GM18858 (cell line): Measurements from ENCODE around the gene PRMT7.

ENCODE experiments used
- ATAC-seq: cut with Tn5 transposase; IDR thresholded peaks from one replicate; pipeline ENCODE4 v1.9.1; 2021; ENCODE audit not compliant: unreplicated experiment

Gene PRMT7

DNA sequence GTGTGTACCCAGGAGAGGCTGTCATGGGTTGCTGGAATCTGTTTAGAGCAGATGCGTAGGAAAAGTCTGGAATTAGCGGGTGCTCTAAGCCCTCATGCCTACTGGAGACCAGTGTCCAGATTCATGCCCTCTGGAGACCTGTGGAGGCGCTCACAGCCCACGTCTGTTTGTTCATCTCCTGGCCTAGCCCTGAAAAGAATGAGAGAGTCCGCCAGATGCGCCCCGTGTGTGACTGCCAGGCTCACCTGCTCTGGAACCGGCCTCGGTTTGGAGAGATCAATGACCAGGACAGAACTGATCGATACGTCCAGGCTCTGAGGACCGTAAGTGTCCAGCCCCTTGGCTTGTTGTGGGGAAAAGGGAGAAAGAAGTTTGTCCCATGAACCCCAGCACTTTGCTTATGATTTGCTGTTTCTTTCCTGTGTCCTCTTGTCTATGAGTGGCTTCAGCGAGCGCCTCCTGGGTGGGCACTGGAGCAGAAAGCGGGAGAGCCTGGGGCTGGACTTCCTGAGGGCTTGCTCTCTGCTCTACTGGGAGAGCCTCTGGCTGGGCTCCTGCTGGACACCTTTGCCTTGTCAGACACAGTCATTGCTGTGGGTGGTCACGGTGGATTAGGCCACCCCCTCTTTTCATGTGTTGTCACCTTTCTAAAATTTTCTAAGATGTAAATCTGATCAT lies 35.3 kb downstream of the PRMT7 start:
- ATAC-seq = no peak

DNA sequence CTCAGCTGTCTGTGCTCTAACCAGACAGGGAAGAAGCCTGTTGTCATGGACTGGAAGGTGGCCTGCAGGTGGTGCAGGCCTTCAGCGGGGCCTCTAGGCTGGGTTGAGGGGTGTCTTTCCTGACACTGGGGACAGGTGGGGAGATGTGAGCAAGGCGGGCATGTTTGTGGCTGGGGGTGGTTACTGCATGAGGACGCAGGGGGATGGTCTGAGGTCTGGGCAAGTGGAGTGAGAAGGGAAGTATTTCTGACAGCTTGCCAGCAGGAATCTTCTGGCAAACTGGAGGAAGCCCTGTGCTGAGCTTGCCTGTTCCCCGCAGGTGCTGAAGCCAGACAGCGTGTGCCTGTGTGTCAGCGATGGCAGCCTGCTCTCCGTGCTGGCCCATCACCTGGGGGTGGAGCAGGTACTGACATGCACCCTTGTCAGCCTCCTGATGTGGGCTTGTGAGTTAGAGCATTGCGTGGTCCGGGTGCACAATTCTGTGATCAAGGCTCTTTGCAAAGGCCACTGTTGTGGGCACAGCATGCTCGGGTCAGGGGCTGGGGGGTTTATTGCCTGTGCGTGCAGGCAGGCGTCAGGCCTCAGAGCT lies 36.2 kb downstream of the PRMT7 start:
- no peak for ATAC-seq

DNA sequence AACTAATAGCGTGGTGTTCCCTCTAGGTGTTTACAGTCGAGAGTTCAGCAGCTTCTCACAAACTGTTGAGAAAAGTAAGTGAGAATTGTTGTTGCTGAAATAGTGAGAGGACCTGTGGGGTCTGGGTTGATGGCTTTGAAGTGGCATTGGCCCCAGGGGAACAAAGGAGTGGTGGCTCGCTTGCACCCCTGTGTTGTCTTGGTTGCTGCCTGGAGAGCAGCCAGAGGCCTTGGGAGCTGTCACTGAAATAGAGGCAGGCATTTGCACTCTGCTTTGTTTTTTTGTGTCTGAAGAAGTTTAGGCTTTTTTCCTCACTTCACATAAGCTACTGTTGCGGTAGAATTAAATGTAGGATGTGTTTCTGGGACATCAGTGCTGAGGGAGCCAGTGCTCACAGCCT lies 36.8 kb downstream of the PRMT7 start:
- ATAC-seq = no peak

DNA sequence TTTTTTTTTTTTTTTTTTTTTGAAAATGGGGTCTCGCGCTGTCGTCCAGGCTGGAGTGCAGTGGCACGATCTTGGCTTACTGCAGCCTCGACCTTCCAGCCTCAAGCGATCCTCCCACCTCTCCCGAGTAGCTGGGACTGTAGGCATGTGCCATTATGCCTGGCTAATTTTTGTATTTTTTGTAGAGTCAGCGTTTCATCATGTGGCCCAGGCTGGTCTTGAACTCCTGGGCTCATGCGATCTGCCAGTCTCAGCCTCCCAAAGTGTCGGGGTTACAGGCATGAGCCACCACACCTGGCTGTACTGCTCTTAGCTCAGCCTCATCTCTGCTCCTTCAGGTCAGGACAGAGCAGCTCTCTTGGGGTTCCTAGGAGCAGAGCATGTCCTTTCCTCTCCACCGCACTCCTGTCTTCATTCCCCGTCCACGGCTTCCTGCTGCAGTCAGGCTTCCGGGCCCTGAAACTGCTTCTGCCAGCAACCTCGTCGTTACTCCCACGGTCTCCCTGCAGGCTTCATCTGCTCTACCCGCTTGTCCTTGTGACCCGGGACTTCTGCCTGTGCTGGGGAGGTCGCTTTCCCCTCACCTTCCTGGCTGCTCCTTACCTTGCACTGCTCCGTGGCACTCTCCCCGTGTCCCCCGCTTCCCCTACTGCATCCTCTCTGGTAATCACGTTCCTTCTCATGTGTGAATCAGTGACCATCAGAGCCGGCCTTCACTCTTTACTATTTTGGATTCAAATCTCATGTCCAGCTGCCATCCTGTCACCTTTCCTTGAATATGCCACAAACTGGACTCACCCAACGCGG lies 38.0 kb downstream of the PRMT7 start:
- no peak for ATAC-seq

DNA sequence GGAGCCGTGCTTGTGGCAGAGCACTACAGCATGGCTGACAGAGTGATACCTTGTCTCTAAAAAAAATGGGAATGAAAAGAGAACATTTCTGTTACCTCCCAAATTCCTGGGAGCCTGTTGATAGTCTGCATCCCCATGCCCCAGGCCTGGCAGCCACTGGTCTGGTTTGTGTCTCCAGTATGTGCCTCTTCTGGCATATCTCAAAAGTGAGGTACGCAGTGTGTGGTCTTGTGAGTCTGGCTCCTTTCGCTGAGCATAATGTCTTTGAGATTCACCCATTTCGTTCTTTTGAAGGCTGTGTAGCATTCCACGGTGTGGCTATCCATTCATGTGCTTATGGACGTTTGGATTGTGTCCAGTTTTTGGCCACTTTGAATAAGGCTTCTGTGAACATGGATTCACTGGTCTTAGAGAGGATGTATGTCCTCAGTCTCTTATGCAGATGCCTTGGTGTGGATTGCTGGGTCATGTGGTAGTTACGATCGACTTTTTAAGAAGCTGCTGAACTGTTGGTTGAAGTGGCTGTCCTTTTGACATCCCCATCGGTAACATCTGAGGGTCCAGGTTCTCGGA lies 39.1 kb downstream of the PRMT7 start:
- ATAC-seq = no peak

DNA sequence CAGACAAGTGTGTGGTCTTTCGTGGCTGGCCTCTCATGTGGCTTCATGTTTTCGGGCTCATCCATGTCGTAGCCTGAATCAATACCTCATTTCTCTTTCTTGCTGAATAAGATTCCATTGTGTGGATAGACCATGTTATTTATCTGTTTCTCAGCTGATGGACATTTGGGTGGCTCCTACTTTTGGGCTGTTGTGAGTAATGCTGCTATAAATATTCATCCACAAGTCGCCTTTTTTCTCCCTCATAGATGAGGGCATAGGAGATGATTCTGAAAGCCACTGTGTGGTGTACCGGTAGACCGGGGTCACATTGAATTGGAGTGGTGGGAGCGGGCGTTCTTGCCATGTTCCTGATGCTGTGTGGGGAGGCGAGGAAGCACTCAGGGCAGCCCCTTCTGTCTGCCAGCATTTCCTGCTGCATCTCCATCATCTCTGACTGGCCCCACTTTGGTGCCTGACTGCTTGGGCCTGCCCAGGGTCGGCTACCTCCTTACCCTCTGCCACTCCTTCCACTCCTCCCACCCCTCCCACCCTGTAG lies 40.1 kb downstream of the PRMT7 start:
- no peak for ATAC-seq

DNA sequence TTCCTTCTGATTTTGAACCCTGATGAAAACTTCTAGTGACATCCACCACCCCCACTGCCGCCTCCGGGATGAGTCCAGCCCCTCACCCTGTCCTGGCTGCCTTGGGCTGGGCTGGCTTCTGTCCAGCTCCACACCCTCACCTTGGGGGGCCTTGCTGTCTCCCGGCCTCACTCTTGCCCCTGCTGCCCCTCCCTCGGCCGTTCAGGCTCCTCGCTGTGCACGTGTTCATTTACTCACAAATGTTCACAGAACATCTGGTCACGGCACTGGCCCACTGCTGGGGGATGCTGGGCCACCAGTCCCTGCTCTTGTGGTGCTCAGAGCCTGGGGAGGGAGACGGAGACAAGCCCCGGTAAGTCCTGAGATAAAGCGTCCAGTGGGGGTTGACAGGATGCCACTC lies 40.6 kb downstream of the PRMT7 start:
- ATAC-seq = no peak

DNA sequence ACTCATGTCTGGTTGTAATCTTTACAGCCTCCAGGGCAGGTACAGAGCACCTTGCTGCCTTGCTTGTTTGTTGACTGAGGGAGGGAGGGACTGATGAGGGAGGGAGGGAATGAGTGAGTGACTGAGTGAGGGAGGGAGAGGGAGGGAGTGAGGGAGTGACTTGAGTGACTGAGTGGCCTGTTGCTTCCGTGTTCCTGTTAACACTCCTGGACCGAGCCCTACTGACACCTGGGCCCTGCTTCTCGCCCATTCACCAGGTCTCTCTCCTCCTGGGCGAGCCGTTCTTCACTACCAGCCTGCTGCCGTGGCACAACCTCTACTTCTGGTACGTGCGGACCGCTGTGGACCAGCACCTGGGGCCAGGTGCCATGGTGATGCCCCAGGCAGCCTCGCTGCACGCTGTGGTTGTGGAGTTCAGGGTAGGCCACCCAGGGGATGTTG lies 41.2 kb downstream of the PRMT7 start:
- ATAC-seq = no peak

DNA sequence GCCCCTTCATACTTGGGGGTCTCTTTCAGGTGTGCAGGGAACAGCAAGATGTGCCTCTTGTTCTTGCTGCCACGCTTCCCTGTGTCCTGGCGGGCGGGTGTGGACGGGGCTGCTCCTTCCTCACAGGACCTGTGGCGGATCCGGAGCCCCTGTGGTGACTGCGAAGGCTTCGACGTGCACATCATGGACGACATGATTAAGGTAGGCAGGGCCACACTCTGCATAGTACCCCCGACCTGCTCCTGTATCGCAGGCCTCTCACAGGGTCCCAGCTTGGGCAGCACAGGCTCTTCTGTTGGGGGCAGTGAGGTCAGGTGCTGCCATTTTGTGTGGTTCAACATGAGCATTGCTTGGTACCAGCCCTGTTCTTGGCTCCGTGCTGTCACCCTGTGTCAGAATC lies 42.5 kb downstream of the PRMT7 start:
- no peak for ATAC-seq

DNA sequence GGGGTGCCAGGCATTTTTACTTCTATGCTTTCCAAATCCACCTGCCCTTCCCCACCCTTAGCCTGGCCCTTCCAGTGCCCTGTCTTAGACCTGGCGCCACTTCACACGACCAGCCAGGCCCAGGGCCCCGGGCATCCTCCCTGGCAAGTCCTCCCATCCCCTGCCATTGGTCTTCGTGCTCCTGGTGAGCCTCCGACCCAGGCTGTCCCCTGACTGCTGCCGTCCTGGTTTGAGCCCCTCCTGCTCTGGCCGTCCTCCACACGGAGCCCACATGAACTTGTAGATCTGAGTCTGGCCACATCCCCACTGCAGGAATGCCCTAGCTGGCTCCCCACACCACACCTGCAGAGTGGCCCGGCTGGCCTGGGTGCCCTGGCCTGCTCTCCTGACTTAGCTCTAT lies 44.0 kb downstream of the PRMT7 start:
- ATAC-seq = no peak

DNA sequence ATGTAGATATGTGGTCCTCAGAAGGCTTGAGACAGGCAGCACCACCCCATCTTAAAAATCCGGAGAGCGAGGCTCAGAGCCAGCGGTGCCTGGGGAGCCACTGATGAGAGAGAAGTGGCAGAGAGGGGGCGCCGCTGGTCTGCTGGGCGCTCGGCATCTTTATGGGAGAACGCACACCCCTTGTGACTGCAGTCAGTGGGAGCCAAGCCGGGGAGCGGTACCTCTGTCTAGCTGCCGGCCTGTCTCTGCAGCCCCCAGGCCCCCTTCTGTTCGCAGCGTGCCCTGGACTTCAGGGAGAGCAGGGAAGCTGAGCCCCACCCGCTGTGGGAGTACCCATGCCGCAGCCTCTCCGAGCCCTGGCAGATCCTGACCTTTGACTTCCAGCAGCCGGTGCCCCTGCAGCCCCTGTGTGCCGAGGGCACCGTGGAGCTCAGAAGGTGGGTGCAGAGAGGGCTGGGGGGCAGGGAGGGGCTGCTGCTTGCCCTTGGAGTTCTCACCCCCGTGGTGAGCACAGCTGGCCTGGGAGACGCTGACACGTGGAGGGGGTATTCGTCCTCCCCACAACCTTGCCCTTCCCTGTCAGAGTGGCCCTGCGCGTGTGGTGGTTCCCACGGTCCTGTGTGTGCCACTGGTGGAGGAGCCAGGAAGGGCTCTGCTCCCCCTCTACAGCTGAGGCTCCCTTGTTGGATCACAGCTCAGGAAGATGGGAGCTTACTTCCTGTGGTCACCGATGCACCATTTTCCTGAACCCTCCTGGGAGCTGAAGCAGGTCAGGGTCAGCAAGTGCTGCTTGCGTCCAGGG lies 44.8 kb downstream of the PRMT7 start:
- ATAC-seq = no peak

DNA sequence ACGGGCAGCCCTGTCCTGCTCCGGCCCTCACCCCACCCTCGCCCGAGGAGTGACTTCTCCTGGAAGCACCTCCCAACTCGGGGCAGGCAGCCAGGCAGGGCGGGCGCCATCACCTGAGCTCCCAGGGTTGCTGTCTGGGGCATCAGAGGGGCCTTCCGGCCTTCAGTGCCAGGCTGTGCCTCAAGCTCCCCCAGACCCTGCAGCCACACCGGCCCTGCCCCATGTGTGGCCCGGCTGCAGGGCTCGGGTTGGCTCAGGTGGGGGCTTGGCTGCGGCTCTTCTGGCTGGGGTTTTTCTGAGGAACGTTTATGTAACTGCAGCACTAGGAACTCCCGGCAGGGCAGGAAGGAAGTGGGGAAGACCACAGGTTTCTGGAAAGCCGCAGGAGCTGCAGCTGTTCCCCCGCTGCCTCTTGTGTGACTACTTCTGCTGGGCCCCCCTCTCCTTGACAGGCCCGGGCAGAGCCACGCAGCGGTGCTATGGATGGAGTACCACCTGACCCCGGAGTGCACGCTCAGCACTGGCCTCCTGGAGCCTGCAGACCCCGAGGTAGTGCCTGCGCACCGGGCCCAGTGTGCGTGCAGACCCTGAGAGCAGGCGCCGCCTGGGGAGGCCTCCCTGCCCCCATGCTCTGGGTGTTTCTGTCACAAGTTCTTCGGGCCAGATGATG lies 45.6 kb downstream of the PRMT7 start:
- peak; percentile 72 for ATAC-seq

DNA sequence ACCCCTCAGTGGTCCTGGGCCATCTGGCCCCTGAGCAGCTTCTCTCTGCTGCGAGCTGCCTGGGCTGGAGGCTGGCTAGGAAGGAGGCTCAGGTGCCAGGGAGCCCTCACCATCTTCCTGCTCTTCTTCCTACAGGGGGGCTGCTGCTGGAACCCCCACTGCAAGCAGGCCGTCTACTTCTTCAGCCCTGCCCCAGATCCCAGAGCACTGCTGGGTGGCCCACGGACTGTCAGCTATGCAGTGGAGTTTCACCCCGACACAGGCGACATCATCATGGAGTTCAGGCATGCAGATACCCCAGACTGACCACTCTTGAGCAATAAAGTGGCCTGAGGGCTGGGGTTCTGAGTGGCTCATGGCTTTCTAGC lies 46.1 kb downstream of the PRMT7 start:
- ATAC-seq = no peak

DNA sequence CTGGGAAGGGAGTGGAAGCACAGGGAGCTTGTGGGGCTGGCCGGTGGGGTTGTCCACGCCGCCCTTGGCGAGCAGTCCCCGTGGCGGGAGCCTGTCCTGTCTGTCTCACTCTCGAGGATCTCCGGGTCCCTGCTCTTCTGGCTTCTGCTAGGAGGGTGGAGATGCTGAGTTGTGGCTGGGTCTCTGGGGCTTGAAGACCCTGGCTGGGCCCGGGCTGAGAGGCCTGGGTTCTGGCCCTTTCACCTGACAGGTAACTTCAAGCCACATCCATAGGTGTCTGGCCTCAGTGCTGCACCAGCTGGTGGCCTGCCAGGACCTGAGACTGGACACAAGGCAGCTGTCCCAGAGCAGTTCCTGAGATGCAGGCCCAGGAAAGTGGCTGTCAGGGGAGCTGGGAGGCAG lies 46.7 kb downstream of the PRMT7 start:
- ATAC-seq = no peak

DNA sequence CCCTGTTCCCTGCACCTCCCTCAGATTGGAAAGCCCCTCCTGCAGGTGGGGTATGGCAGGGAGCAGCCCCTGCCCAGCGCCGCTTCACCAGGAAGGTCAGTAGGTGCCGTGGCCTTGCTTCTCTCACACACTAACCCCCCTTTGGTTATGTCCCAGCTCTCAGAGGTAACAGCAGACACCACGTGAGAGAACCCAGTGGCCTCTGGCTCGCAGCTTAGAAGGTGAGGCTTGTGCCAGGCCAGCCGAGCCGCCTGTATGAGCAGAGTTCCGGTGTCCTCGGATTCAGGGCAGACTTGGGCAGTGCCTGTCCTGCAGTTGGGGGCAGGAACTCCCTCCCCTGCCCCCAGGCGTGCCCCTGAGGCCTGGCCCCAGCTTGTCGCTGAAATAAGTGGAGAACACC lies 47.1 kb downstream of the PRMT7 start:
- no peak for ATAC-seq

DNA sequence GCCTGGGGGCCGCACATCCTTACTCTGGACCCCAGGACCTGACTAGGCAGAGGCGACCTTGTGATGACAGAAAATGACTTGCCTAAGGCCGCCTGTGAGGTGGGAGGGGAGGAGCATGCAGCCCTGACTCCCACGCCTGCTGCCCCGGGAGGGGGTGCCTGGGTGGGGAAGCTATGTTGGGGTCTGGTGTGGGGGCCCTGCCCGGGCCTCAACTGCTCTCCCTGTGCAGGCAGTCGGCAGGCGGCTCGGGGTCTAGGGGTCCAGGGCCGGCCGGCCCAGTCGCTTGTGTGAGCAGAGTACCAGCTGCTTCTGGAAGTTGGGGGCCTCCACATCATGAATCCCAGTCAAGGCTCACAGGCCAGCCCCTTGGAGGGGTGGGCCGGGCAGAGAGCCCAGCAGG lies 48.1 kb downstream of the PRMT7 start:
- no peak for ATAC-seq

DNA sequence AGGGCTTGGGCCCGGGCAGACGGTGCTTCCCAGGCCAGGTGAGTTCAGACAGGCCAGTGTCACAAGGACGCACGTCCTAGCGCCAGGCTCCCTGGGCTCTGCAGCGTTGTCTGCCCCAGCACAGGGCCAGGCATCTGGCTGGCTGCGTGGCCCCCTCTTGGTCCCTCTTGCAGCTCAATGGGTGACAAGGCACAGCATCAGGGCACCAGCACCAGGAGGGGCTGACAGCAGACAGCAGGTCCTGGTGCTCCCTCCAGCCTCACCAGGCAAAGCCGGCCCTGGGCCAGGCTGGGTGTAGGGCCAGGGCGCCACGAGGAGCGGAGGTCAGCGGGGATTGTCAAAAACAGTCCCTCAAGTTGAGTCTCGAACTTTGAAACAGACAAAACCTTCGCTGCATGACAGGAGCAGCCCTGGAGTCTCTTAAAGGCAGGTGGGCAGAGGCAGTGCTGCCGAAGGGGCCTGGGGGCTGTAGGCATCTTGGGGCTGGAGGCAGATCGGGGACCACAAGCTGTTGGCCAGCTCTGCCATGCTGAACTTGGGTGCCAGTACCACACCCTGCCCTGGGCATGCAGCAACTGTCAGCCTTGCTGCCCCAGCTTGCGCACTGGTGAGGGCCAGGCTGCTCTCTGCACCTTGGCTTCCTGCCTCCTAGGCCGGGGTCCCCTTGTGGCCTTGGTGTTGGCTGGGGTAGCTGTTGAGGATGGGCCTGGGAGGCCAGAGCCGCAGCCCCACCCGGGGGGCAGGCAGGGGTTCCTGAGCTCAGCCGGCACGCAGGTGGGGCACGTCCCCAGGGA lies 48.8 kb downstream of the PRMT7 start:
- no peak for ATAC-seq

DNA sequence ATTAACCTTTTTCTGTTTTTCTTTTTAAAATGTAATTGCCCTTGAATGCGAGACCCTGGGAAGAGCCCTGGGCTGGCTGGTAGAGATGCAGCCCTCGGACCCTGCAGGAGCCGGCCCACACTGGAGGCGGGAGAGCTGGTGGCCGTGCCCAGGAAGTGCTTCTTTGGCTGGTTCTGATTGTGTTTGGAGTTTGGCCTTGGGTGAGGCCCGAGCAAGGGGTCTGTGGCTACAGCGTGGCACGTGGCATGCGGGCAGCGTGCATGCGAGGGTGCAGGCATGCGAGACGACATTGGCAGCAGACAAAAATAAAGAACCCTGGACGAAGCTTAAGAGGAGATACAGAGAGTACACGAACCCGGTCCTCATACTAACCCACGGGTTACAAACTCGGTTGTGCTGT lies 49.7 kb downstream of the PRMT7 start:
- no peak for ATAC-seq

DNA sequence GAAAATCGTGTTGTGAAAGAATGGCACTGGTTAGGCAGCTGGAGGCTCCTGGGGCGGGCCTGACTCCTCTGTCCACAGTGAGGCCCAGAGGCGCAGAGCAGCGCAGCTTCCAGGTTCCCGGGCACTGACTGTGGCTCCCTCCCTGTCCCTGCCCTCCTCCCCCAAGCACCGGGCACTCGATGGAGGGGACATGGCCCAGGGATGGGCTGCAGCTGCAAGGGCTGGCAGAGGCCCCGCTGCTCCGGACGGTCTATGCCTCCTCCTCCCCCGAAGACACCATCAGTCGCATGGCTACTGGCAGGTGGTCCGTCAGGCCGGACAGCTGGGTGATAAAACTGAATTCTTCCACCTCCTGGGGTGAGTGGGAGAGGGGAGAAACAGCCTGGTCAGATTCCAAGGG lies 50.1 kb downstream of the PRMT7 start:
- no peak for ATAC-seq

DNA sequence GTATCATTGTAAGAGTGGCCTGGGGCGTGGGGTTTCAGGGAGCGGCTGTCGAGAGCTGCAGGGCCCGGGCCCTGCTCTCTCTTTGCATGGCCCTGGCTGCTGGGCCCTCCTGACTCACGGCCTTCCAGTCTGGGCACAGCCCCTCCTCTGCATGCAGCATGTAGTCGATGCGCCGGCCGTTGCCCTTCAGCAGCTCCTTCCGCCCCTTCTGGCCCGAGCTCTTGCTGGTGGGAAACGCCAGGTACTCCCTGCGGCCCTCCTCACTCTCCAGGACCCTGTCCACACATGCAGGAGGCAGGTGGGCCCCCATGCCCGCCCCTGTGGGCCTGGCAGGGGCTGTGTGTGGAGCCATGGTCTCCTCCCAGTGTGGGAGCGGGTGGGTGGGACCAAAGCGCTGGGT lies 50.7 kb downstream of the PRMT7 start:
- ATAC-seq = no peak
